GM23338 (cell line): ENCODE measurements around the gene CACNA1C.

Experiments
- CREB1 ChIP-seq: fragments of 250-450 bp; sonication (Bioruptor Pico); IDR thresholded peaks from 2 replicates; pipeline ENCODE4 v1.5.0; 2020; ENCODE audit warnings: low read depth, mild to moderate bottlenecking, moderate library complexity
- EZH2 ChIP-seq: fragments of 200-600 bp; sonication (generic); IDR thresholded peaks from one replicate; pipeline ENCODE4 v1.8.0; 2017; ENCODE audit warnings: antibody characterized with exemption, mild to moderate bottlenecking, low read depth; ENCODE audit not compliant: unreplicated experiment
- EZH2phosphoT487 ChIP-seq: fragments of 200-600 bp; sonication (generic); IDR thresholded peaks from one replicate; pipeline ENCODE4 v1.8.1; 2018; ENCODE audit warnings: antibody characterized with exemption; ENCODE audit not compliant: unreplicated experiment
- JUNB ChIP-seq: IDR thresholded peaks from one replicate; pipeline ENCODE4 v1.6.1; 2016; ENCODE audit warnings: antibody characterized with exemption; ENCODE audit not compliant: unreplicated experiment
- NANOG ChIP-seq: IDR thresholded peaks from 2 replicates; pipeline ENCODE4 v1.6.1; 2016; ENCODE audit warnings: antibody characterized with exemption, borderline replicate concordance
- POLR2AphosphoS5 ChIP-seq: IDR thresholded peaks from 2 replicates; pipeline ENCODE4 v1.6.1; 2016; ENCODE audit warnings: antibody characterized with exemption, low read depth
- STAT1 ChIP-seq: IDR thresholded peaks from one replicate; pipeline ENCODE4 v1.6.1; 2016; ENCODE audit warnings: antibody characterized with exemption; ENCODE audit not compliant: unreplicated experiment
- ZNF114 ChIP-seq: fragments of 250-450 bp; sonication (Bioruptor Pico); IDR thresholded peaks from 2 replicates; pipeline ENCODE4 v1.5.0; 2020; ENCODE audit warnings: mild to moderate bottlenecking, moderate library complexity
- ZNF331 ChIP-seq: fragments of 250-450 bp; sonication (Bioruptor Pico); IDR thresholded peaks from 2 replicates; pipeline ENCODE4 v1.5.0; 2020; ENCODE audit warnings: low read depth, mild to moderate bottlenecking, moderate library complexity
- TF ChIP-seq, protein P1 (sequence below), 2 experiments: fragments of 200-600 bp in 1 of 2; sonication (generic) in 1 of 2; conservative IDR thresholded peaks; 2 replicates each; pipeline versions ENCODE4 v1.5.1 to v1.6.1; 2016 to 2017; ENCODE audit warnings: antibody characterized with exemption in 2 of 2, low read depth in 2 of 2, mild to moderate bottlenecking in 2 of 2, moderate library complexity in 1 of 2
- TF ChIP-seq, protein P2 (sequence below): IDR thresholded peaks from one replicate; pipeline ENCODE4 v1.6.1; 2018; ENCODE audit warnings: antibody characterized with exemption; ENCODE audit not compliant: unreplicated experiment
- TF ChIP-seq, protein P3 (sequence below): IDR thresholded peaks from 2 replicates; pipeline ENCODE4 v1.6.1; 2016; ENCODE audit warnings: antibody characterized with exemption

DNA sequence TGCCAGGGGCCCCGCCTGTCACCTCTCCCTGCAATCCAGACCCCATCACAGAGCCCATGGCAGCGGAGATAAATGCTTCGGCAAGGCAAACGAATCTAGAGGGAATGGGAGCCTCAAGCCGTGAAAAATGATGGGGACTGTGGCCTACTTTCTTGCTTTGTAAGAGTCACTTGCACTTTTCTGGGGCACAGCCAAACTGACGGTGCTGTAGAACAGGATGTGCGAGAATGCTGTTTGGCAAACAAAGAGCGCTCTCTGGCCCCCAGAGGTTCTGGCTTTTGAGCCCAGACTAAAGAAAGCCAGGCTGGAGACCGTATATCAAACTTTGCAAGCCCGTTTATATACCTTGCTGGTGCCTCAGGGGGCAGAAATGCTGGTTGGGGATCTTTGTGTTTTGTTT is 108.7 kb downstream of the CACNA1C start:
- TF ChIP-seq EZH2 (no peak), POLR2AphosphoS5 (no peak), NANOG (no peak), EZH2phosphoT487 (no peak), CREB1 (no peak), ZNF331 (CRISPR knock-in tag) (no peak), JUNB (no peak), ZNF114 (no peak), STAT1 (no peak)
- TF ChIP-seq, protein P1, sequence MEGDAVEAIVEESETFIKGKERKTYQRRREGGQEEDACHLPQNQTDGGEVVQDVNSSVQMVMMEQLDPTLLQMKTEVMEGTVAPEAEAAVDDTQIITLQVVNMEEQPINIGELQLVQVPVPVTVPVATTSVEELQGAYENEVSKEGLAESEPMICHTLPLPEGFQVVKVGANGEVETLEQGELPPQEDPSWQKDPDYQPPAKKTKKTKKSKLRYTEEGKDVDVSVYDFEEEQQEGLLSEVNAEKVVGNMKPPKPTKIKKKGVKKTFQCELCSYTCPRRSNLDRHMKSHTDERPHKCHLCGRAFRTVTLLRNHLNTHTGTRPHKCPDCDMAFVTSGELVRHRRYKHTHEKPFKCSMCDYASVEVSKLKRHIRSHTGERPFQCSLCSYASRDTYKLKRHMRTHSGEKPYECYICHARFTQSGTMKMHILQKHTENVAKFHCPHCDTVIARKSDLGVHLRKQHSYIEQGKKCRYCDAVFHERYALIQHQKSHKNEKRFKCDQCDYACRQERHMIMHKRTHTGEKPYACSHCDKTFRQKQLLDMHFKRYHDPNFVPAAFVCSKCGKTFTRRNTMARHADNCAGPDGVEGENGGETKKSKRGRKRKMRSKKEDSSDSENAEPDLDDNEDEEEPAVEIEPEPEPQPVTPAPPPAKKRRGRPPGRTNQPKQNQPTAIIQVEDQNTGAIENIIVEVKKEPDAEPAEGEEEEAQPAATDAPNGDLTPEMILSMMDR (conservative IDR thresholded peaks at IDR 0.05; ENCODE audit: low read depth in 2 of 2) = no peak
- TF ChIP-seq, protein P2, sequence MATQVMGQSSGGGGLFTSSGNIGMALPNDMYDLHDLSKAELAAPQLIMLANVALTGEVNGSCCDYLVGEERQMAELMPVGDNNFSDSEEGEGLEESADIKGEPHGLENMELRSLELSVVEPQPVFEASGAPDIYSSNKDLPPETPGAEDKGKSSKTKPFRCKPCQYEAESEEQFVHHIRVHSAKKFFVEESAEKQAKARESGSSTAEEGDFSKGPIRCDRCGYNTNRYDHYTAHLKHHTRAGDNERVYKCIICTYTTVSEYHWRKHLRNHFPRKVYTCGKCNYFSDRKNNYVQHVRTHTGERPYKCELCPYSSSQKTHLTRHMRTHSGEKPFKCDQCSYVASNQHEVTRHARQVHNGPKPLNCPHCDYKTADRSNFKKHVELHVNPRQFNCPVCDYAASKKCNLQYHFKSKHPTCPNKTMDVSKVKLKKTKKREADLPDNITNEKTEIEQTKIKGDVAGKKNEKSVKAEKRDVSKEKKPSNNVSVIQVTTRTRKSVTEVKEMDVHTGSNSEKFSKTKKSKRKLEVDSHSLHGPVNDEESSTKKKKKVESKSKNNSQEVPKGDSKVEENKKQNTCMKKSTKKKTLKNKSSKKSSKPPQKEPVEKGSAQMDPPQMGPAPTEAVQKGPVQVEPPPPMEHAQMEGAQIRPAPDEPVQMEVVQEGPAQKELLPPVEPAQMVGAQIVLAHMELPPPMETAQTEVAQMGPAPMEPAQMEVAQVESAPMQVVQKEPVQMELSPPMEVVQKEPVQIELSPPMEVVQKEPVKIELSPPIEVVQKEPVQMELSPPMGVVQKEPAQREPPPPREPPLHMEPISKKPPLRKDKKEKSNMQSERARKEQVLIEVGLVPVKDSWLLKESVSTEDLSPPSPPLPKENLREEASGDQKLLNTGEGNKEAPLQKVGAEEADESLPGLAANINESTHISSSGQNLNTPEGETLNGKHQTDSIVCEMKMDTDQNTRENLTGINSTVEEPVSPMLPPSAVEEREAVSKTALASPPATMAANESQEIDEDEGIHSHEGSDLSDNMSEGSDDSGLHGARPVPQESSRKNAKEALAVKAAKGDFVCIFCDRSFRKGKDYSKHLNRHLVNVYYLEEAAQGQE = no peak
- TF ChIP-seq, protein P3, sequence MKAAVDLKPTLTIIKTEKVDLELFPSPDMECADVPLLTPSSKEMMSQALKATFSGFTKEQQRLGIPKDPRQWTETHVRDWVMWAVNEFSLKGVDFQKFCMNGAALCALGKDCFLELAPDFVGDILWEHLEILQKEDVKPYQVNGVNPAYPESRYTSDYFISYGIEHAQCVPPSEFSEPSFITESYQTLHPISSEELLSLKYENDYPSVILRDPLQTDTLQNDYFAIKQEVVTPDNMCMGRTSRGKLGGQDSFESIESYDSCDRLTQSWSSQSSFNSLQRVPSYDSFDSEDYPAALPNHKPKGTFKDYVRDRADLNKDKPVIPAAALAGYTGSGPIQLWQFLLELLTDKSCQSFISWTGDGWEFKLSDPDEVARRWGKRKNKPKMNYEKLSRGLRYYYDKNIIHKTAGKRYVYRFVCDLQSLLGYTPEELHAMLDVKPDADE = no peak
